ENCODE data around the gene UTP14A.

- TF ChIP-seq EZH2phosphoT487 (IDR thresholded peaks at IDR 0.05; ENCODE audit: low read length) (no peak), CTCF (IDR thresholded peaks at IDR 0.05; ENCODE audit: low read length) (no peak)
Observed at GRCh38 chrX:129954804-129955203, 48.8 kb downstream of the UTP14A start.

Data from MM.1S (cell line).